NCI-H2227 treated with DMSO at 0.1 percent for 48 hours (cell line): ENCODE data around the gene RAB27B.

Experiments used
- DNase-seq: peaks from one replicate; lab custom pipeline; 2025; lab: John Stamatoyannopoulos, UW

Gene RAB27B

GRCh38 chr18:54910161-54910919, 82.1 kb downstream of the RAB27B start:
- no peak for DNase-seq

GRCh38 chr18:54911551-54911950, 83.3 kb downstream of the RAB27B start:
- DNase-seq = no peak

GRCh38 chr18:54914816-54915215, 86.5 kb downstream of the RAB27B start:
- no peak for DNase-seq

GRCh38 chr18:54916507-54916906, 88.2 kb downstream of the RAB27B start:
- no peak for DNase-seq

- DNase-seq = no peak
Measured at GRCh38 chr18:54918060-54918459, 89.8 kb downstream of the RAB27B start.

GRCh38 chr18:54919412-54919811, 91.1 kb downstream of the RAB27B start:
- no peak for DNase-seq

- DNase-seq = no peak
Measured at GRCh38 chr18:54923339-54923956, 95.2 kb downstream of the RAB27B start.

- no peak for DNase-seq
Measured at GRCh38 chr18:54924948-54925347, 96.7 kb downstream of the RAB27B start.

- DNase-seq = no peak
Measured at GRCh38 chr18:54926593-54927325, 98.5 kb downstream of the RAB27B start.

GRCh38 chr18:54928236-54928635, 100.0 kb downstream of the RAB27B start:
- no peak for DNase-seq

GRCh38 chr18:54931152-54931551, 102.9 kb downstream of the RAB27B start:
- no peak for DNase-seq

- no peak for DNase-seq
Measured at GRCh38 chr18:54932472-54932871, 104.2 kb downstream of the RAB27B start.

- no peak for DNase-seq
Measured at GRCh38 chr18:54938506-54938905, 110.2 kb downstream of the RAB27B start.

- no peak for DNase-seq
Measured at GRCh38 chr18:54939361-54939917, 111.2 kb downstream of the RAB27B start.

GRCh38 chr18:54942144-54942543, 113.9 kb downstream of the RAB27B start:
- no peak for DNase-seq

- no peak for DNase-seq
Measured at GRCh38 chr18:54942569-54942968, 114.3 kb downstream of the RAB27B start.
